Activated CD8-positive, alpha-beta T cell treated with anti-CD3 and anti-CD28 coated beads, Interleukin-2, amount 10 ng/mL, durations not matched to agents 7 days and 5 days (primary cell): Measurements from ENCODE around the gene SATB2. TPM values are rescaled to one million over a fixed set of nuclear protein-coding genes. Genes with fewer than 3 reads are reported as not detected.

Experiments
- ATAC-seq: fragments of 150-1000 bp; cut with Tn5 transposase; one replicate; pipeline ENCODE4 v1.10.0; 2021; ENCODE audit warnings: moderate library complexity
- CTCF ChIA-PET: fragments of 350-600 bp; sonication (Branson Sonifier 250); formaldehyde crosslinking; loops from one replicate; lab custom pipeline; 2021; ENCODE audit warnings: antibody characterized with exemption; lab: Charles Lee
- POLR2A ChIA-PET: fragments of 350-600 bp; sonication (Branson Sonifier 250); formaldehyde crosslinking; loops from one replicate; lab custom pipeline; 2021; ENCODE audit warnings: antibody characterized with exemption; lab: Charles Lee
- DNase-seq: peaks from one replicate; pipeline ENCODE4 v3.0.0-alpha.2; 2020
- H3K27ac Mint-ChIP-seq: one replicate; pipeline ENCODE4 v1.8.0; 2021; ENCODE audit warnings: mild to moderate bottlenecking, mixed read lengths
- H3K27me3 Mint-ChIP-seq: one replicate; pipeline ENCODE4 v1.8.0; 2021; ENCODE audit warnings: low read depth, mixed read lengths
- H3K36me3 Mint-ChIP-seq: one replicate; pipeline ENCODE4 v1.8.0; 2021; ENCODE audit warnings: low read depth, mixed read lengths
- H3K4me1 Mint-ChIP-seq: one replicate; pipeline ENCODE4 v1.8.0; 2021; ENCODE audit warnings: low read depth, mixed read lengths
- H3K4me3 Mint-ChIP-seq: one replicate; pipeline ENCODE4 v1.8.0; 2021; ENCODE audit warnings: mild to moderate bottlenecking, mixed read lengths
- H3K9me3 Mint-ChIP-seq: one replicate; pipeline ENCODE4 v1.8.0; 2022; ENCODE audit warnings: mixed read lengths; ENCODE audit not compliant: insufficient read depth
- total RNA-seq, 2 experiments: library from RNA; stranded (reverse); gene quantifications; one replicate each; pipeline ENCODE4 v1.2.3, GENCODE V29; 2021

SATB2 gene
- total RNA-seq, 2 experiments from 2014 or later: not detected

GRCh38 chr2:199307461-199307860, 150.3 kb downstream of the SATB2 start:
- CTCF ChIA-PET: no interaction called here
- Mint-ChIP-seq H3K4me3 (no peak overlapping the region), H3K27me3 (no peaks in the 10 kb centered on the region), H3K4me1 (no peaks in the 10 kb centered on the region), H3K9me3 (no peaks in the 10 kb centered on the region), H3K36me3 (no peaks in the 10 kb centered on the region), H3K27ac (no peak overlapping the region)
- POLR2A ChIA-PET: no interaction called here
- DNase-seq (no peak), ATAC-seq (no peak)

GRCh38 chr2:199306116-199306515, 151.6 kb downstream of the SATB2 start:
- ChIA-PET CTCF (no interaction called here), POLR2A (no interaction called here)
- Mint-ChIP-seq H3K4me3 (no peak overlapping the region), H3K9me3 (no peaks in the 10 kb centered on the region), H3K36me3 (no peaks in the 10 kb centered on the region), H3K4me1 (no peaks in the 10 kb centered on the region), H3K27me3 (no peaks in the 10 kb centered on the region), H3K27ac (no peak overlapping the region)
- no peak for DNase-seq
- no peak for ATAC-seq

- CTCF ChIA-PET: interaction anchor here (0.6 kb wide), 1 partner anchor 1006 kb away, joined by 3 read pairs; no protein-coding TSS in a partner anchor
- Mint-ChIP-seq H3K27ac (no peak overlapping the region), H3K4me3 (no peak overlapping the region), H3K9me3 (no peaks in the 10 kb centered on the region), H3K27me3 (no peaks in the 10 kb centered on the region), H3K36me3 (no peaks in the 10 kb centered on the region), H3K4me1 (no peaks in the 10 kb centered on the region)
- ATAC-seq (no peak), DNase-seq (no peak)
- POLR2A ChIA-PET: no interaction called here
Observed at GRCh38 chr2:199303728-199304177, 154.0 kb downstream of the SATB2 start.

GRCh38 chr2:199302851-199303250, 154.9 kb downstream of the SATB2 start:
- H3K36me3 Mint-ChIP-seq: no peaks in the 10 kb centered on the region
- no peak overlapping the region for H3K4me3 Mint-ChIP-seq
- DNase-seq (no peak), ATAC-seq (no peak)
- ChIA-PET POLR2A (no interaction called here), CTCF (no interaction called here)
- no peaks in the 10 kb centered on the region for H3K27me3 Mint-ChIP-seq
- H3K4me1 Mint-ChIP-seq: no peaks in the 10 kb centered on the region
- H3K27ac Mint-ChIP-seq: no peak overlapping the region
- H3K9me3 Mint-ChIP-seq: no peaks in the 10 kb centered on the region

GRCh38 chr2:199288424-199288823, 169.3 kb downstream of the SATB2 start:
- Mint-ChIP-seq H3K4me1 (no peaks in the 10 kb centered on the region), H3K27ac (no peak overlapping the region), H3K27me3 (no peaks in the 10 kb centered on the region), H3K9me3 (no peaks in the 10 kb centered on the region), H3K36me3 (no peaks in the 10 kb centered on the region), H3K4me3 (no peak overlapping the region)
- ATAC-seq (no peak), DNase-seq (no peak)
- ChIA-PET CTCF (no interaction called here), POLR2A (no interaction called here)

- POLR2A ChIA-PET: no interaction called here
- no peak for DNase-seq
Observed at GRCh38 chr2:199282309-199282708, 175.4 kb downstream of the SATB2 start.

GRCh38 chr2:199279146-199279545, 178.6 kb downstream of the SATB2 start:
- no peaks in the 10 kb centered on the region for H3K27me3 Mint-ChIP-seq
- no peak overlapping the region for H3K27ac Mint-ChIP-seq
- DNase-seq (no peak), ATAC-seq (no peak)
- ChIA-PET CTCF (interaction anchor here (0.6 kb wide), 1 partner anchor 21 kb away, joined by 3 read pairs; no protein-coding TSS in a partner anchor), POLR2A (no interaction called here)
- no peaks in the 10 kb centered on the region for H3K36me3 Mint-ChIP-seq
- H3K4me1 Mint-ChIP-seq: no peaks in the 10 kb centered on the region
- H3K9me3 Mint-ChIP-seq: no peaks in the 10 kb centered on the region
- H3K4me3 Mint-ChIP-seq: no peak overlapping the region

More at GRCh38 chr2:199282309-199282708, 175.4 kb downstream of the SATB2 start:
- H3K4me3 Mint-ChIP-seq: no peak overlapping the region
- H3K4me1 Mint-ChIP-seq: no peaks in the 10 kb centered on the region
- CTCF ChIA-PET: no interaction called here
- ATAC-seq: no peak
- no peak overlapping the region for H3K27ac Mint-ChIP-seq
- no peaks in the 10 kb centered on the region for H3K36me3 Mint-ChIP-seq
- H3K27me3 Mint-ChIP-seq: no peaks in the 10 kb centered on the region
- no peaks in the 10 kb centered on the region for H3K9me3 Mint-ChIP-seq

- ChIA-PET CTCF (no interaction called here), POLR2A (no interaction called here)
- no peak for ATAC-seq
- Mint-ChIP-seq H3K4me3 (no peak overlapping the region), H3K27me3 (no peaks in the 10 kb centered on the region), H3K4me1 (no peaks in the 10 kb centered on the region), H3K36me3 (no peaks in the 10 kb centered on the region), H3K9me3 (no peaks in the 10 kb centered on the region), H3K27ac (no peak overlapping the region)
- DNase-seq: no peak
Observed at GRCh38 chr2:199278099-199278498, 179.6 kb downstream of the SATB2 start.

GRCh38 chr2:199273042-199273511, 184.7 kb downstream of the SATB2 start:
- CTCF ChIA-PET: no interaction called here
- Mint-ChIP-seq H3K4me1 (no peaks in the 10 kb centered on the region), H3K9me3 (no peaks in the 10 kb centered on the region), H3K4me3 (no peak overlapping the region), H3K27ac (no peak overlapping the region), H3K27me3 (no peaks in the 10 kb centered on the region), H3K36me3 (no peaks in the 10 kb centered on the region)
- no peak for ATAC-seq
- no peak for DNase-seq
- POLR2A ChIA-PET: no interaction called here

GRCh38 chr2:199261936-199262335, 195.8 kb downstream of the SATB2 start:
- Mint-ChIP-seq H3K4me3 (no peak overlapping the region), H3K9me3 (peaks cover 17% of the 10 kb centered on the region), H3K27ac (no peak overlapping the region), H3K36me3 (no peaks in the 10 kb centered on the region), H3K4me1 (no peaks in the 10 kb centered on the region), H3K27me3 (no peaks in the 10 kb centered on the region)
- ChIA-PET POLR2A (no interaction called here), CTCF (no interaction called here)
- DNase-seq: no peak
- no peak for ATAC-seq

- DNase-seq (no peak), ATAC-seq (no peak)
- ChIA-PET CTCF (no interaction called here), POLR2A (no interaction called here)
- Mint-ChIP-seq H3K4me1 (no peaks in the 10 kb centered on the region), H3K9me3 (peaks cover 17% of the 10 kb centered on the region), H3K4me3 (no peak overlapping the region), H3K27ac (no peak overlapping the region), H3K27me3 (no peaks in the 10 kb centered on the region), H3K36me3 (no peaks in the 10 kb centered on the region)
Observed at GRCh38 chr2:199261239-199261638, 196.5 kb downstream of the SATB2 start.

- CTCF ChIA-PET: no interaction called here
- Mint-ChIP-seq H3K9me3 (peaks cover 17% of the 10 kb centered on the region), H3K27me3 (no peaks in the 10 kb centered on the region), H3K36me3 (no peaks in the 10 kb centered on the region), H3K4me3 (no peak overlapping the region), H3K27ac (no peak overlapping the region), H3K4me1 (no peaks in the 10 kb centered on the region)
- ATAC-seq (no peak), DNase-seq (no peak)
- POLR2A ChIA-PET: no interaction called here
Observed at GRCh38 chr2:199259671-199260070, 198.1 kb downstream of the SATB2 start.

- ChIA-PET CTCF (interaction anchor here (0.7 kb wide), 1 partner anchor 21 kb away, joined by 3 read pairs; no protein-coding TSS in a partner anchor), POLR2A (no interaction called here)
- H3K9me3 Mint-ChIP-seq: peaks cover 11% of the 10 kb centered on the region
- H3K27me3 Mint-ChIP-seq: no peaks in the 10 kb centered on the region
- H3K36me3 Mint-ChIP-seq: no peaks in the 10 kb centered on the region
- H3K4me1 Mint-ChIP-seq: no peaks in the 10 kb centered on the region
- no peak for DNase-seq
- no peak for ATAC-seq
- no peak overlapping the region for H3K4me3 Mint-ChIP-seq
- no peak overlapping the region for H3K27ac Mint-ChIP-seq
Observed at GRCh38 chr2:199258291-199258690, 199.4 kb downstream of the SATB2 start.
